ENCODE measurements around the gene ASB13.
"Not testable (repeated sequence)": the region's sequence is repeated elsewhere in the genome, so short reads cannot be mapped to it uniquely, and the experiment has no call there.

Gene ASB13

GRCh38 chr10:5596611-5597341 is 69.6 kb downstream of the ASB13 start:
- FAIRE-seq (no peak), DNase-seq (ENCODE audit: insufficient read length, low spot score) (no peak)
- TF ChIP-seq SPI1 (IDR thresholded peaks at IDR 0.05; ENCODE audit: low read depth, low read length) (no peak), POU2F2 (IDR thresholded peaks at IDR 0.05; ENCODE audit: low read depth, low read length) (no peak), TAF1 (IDR thresholded peaks at IDR 0.05; ENCODE audit: low read depth, low read length) (no peak), POLR2AphosphoS5 (IDR thresholded peaks at IDR 0.05; ENCODE audit: low read depth, low read length) (no peak)

DNA sequence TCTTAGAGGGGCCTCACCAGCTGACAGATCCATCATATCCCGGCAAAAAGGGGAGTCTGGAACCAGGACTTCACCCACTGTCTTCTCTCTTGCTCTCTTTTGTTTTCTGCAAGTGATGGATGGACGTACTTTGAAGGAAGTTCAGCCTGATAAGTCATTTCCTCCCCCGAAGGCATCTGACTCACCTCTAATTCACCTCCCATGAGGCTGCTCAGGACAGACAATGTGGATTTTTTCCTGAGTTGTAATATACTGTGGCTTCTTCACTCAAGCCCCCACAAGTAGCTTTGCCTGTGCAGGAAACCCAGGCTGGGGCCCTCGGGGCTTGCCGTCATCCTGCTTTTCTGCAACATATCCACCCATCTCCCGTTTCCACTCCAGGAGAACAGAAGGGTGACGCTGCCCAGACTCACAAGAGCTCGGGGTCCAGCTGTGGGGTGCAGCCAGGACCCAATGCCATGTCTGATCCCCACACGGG is 70.4 kb downstream of the ASB13 start:
- TF ChIP-seq POLR2A (IDR thresholded peaks at IDR 0.05; ENCODE audit: low read depth, low read length) = no peak
- TF ChIP-seq POU2F2 (IDR thresholded peaks at IDR 0.05; ENCODE audit: low read depth, low read length) = no peak
- no peak for TF ChIP-seq TAF1 (IDR thresholded peaks at IDR 0.05; ENCODE audit: low read depth, low read length)
- TF ChIP-seq PAX5 (IDR thresholded peaks at IDR 0.05; ENCODE audit: insufficient read depth, low read length, severe bottlenecking) = no peak
- TF ChIP-seq SPI1 (IDR thresholded peaks at IDR 0.05; ENCODE audit: low read depth, low read length) = no peak
- TF ChIP-seq POLR2AphosphoS5 (IDR thresholded peaks at IDR 0.05; ENCODE audit: low read depth, low read length) = no peak
- DNase-seq (ENCODE audit: insufficient read length, low spot score) (no peak), FAIRE-seq (no peak)

GRCh38 chr10:5595591-5595990 is 70.8 kb downstream of the ASB13 start:
- TF ChIP-seq TAF1 (IDR thresholded peaks at IDR 0.05; ENCODE audit: low read depth, low read length) = no peak
- TF ChIP-seq POLR2AphosphoS5 (IDR thresholded peaks at IDR 0.05; ENCODE audit: low read depth, low read length) = no peak
- no peak for TF ChIP-seq PAX5 (IDR thresholded peaks at IDR 0.05; ENCODE audit: insufficient read depth, low read length, severe bottlenecking)
- no peak for TF ChIP-seq POU2F2 (IDR thresholded peaks at IDR 0.05; ENCODE audit: low read depth, low read length)
- no peak for TF ChIP-seq POLR2A (IDR thresholded peaks at IDR 0.05; ENCODE audit: low read depth, low read length)
- no peak for TF ChIP-seq SPI1 (IDR thresholded peaks at IDR 0.05; ENCODE audit: low read depth, low read length)
- DNase-seq (ENCODE audit: insufficient read length, low spot score) (no peak), FAIRE-seq (no peak)

DNA sequence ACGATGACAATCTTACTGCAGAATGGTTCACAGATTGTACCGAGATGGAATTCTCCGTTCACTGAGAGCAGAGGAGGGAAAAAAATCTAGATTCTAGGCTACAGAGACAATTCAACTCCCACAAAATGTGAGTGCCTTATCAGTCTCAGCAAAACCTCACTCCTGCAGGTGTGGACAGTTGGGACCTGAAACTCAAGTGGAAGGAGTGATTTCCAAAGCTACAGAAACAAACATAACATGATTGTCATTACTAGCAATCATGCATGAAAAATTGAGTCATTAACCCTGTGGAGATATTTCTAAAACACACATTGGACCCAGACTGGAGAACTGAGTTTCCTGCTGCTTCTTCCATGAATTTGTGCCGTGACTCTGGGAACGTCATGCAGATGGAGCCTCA is 71.3 kb downstream of the ASB13 start:
- no peak for TF ChIP-seq PAX5 (IDR thresholded peaks at IDR 0.05; ENCODE audit: insufficient read depth, low read length, severe bottlenecking)
- no peak for TF ChIP-seq POLR2A (IDR thresholded peaks at IDR 0.05; ENCODE audit: low read depth, low read length)
- no peak for TF ChIP-seq SPI1 (IDR thresholded peaks at IDR 0.05; ENCODE audit: low read depth, low read length)
- TF ChIP-seq POLR2AphosphoS5 (IDR thresholded peaks at IDR 0.05; ENCODE audit: low read depth, low read length) = no peak
- no peak for TF ChIP-seq TAF1 (IDR thresholded peaks at IDR 0.05; ENCODE audit: low read depth, low read length)
- TF ChIP-seq POU2F2 (IDR thresholded peaks at IDR 0.05; ENCODE audit: low read depth, low read length) = no peak
- DNase-seq (ENCODE audit: insufficient read length, low spot score) = no peak
- FAIRE-seq = no peak

- no peak for FAIRE-seq
- TF ChIP-seq POLR2AphosphoS5 (IDR thresholded peaks at IDR 0.05; ENCODE audit: low read depth, low read length) = no peak
- DNase-seq (ENCODE audit: insufficient read length, low spot score) = no peak
These were observed 71.9 kb downstream of the ASB13 start for GRCh38 chr10:5594271-5595049.

GRCh38 chr10:5593347-5593746 is 73.0 kb downstream of the ASB13 start:
- DNase-seq (ENCODE audit: insufficient read length, low spot score); FAIRE-seq: not testable (repeated sequence)

DNA sequence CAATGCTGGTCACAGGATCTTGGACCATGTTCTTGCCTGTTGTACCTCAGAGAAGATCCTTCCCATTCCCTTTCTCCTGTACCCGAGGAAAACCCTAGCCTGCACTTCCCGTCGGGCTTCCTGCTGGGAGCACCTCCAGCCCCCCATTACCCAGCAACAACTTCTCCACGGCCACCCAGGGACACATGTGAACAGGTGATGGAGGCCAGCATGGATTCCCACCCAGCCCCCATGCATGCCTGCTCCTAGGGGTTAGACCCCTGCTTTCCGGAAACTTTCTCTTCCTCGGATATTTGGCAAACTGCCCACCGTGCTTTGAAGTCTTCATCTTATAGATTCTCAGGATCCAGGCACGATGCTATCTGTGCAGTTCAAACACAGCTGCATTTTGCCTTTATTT is 74.3 kb downstream of the ASB13 start:
- FAIRE-seq (no peak), DNase-seq (ENCODE audit: insufficient read length, low spot score) (no peak)
- TF ChIP-seq TAF1 (IDR thresholded peaks at IDR 0.05; ENCODE audit: low read depth, low read length) (no peak), POU2F2 (IDR thresholded peaks at IDR 0.05; ENCODE audit: low read depth, low read length) (no peak), PAX5 (IDR thresholded peaks at IDR 0.05; ENCODE audit: insufficient read depth, low read length, severe bottlenecking) (no peak), POLR2A (IDR thresholded peaks at IDR 0.05; ENCODE audit: low read depth, low read length) (no peak), SPI1 (IDR thresholded peaks at IDR 0.05; ENCODE audit: low read depth, low read length) (no peak), POLR2AphosphoS5 (IDR thresholded peaks at IDR 0.05; ENCODE audit: low read depth, low read length) (no peak)

DNA sequence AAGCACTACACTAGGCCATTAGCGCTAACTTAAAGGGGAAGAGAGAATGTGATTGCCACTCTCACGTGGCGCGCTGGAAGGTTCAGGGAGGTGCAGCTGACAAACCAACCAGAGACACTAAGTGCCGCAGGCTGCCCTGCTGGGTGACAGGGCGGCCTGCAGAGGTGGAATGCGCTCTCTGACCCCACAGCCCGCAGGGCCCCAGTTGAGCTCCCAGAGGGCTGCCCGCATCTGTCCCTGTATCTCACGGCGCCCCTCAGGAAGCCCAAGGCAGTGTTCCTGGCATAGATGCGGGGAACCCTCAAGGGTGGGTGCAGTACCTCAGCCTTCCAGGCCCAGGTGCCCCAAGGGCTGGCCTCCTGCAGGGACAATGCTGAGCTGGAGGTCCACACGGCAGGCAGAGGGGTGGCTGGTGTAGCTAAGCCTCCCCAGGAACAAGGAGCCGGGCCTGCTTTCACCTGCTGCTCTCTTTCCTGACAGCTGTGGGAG is 75.0 kb downstream of the ASB13 start:
- FAIRE-seq (no peak), DNase-seq (ENCODE audit: insufficient read length, low spot score) (no peak)
- TF ChIP-seq TAF1 (IDR thresholded peaks at IDR 0.05; ENCODE audit: low read depth, low read length) = no peak
- no peak for TF ChIP-seq POU2F2 (IDR thresholded peaks at IDR 0.05; ENCODE audit: low read depth, low read length)
- no peak for TF ChIP-seq POLR2A (IDR thresholded peaks at IDR 0.05; ENCODE audit: low read depth, low read length)
- no peak for TF ChIP-seq SPI1 (IDR thresholded peaks at IDR 0.05; ENCODE audit: low read depth, low read length)
- TF ChIP-seq POLR2AphosphoS5 (IDR thresholded peaks at IDR 0.05; ENCODE audit: low read depth, low read length) = no peak
- TF ChIP-seq PAX5 (IDR thresholded peaks at IDR 0.05; ENCODE audit: insufficient read depth, low read length, severe bottlenecking) = no peak

DNA sequence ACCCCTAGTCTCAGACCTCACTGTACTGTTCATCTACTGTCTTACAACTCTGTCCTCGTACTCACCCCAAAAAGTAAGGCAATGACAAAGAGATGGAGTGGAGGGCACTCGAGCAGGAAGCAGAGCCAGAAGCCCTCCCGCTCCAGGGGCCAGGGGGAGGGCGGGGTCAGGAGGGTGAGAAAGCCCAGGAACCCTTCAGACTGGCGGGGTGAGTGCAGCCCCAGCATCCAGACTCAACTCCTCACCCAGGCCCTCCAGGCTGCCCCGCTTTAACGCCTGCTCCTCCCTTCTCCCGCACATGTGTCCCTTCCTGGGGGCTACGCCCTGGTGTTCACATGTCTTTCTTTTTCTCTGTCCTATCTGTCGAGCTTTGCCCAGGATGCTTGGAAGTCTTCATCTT is 75.6 kb downstream of the ASB13 start:
- FAIRE-seq (no peak), DNase-seq (ENCODE audit: insufficient read length, low spot score) (no peak)
- no peak for TF ChIP-seq POLR2A (IDR thresholded peaks at IDR 0.05; ENCODE audit: low read depth, low read length)
- TF ChIP-seq TAF1 (IDR thresholded peaks at IDR 0.05; ENCODE audit: low read depth, low read length) = no peak
- no peak for TF ChIP-seq POLR2AphosphoS5 (IDR thresholded peaks at IDR 0.05; ENCODE audit: low read depth, low read length)
- no peak for TF ChIP-seq SPI1 (IDR thresholded peaks at IDR 0.05; ENCODE audit: low read depth, low read length)
- TF ChIP-seq PAX5 (IDR thresholded peaks at IDR 0.05; ENCODE audit: insufficient read depth, low read length, severe bottlenecking) = no peak
- no peak for TF ChIP-seq POU2F2 (IDR thresholded peaks at IDR 0.05; ENCODE audit: low read depth, low read length)

Measured in GM12891 (cell line).